ENCODE data around the gene C16orf46. TPM values are rescaled to one million over a fixed set of nuclear protein-coding genes. Genes with fewer than 3 reads are reported as not detected.
A peak's percentile ranks its signal among the peaks of the same experiment; 100 is the strongest.

The C16orf46 gene
- total and polyA plus RNA-seq, 2 of the 13 experiments (the other 11 are each of a cell fraction or from before 2014, with no cell fraction given) = 0.38 to 0.55 TPM

- peak; percentile 62; the same call in 1 of the 2 replicates for TF ChIP-seq IRF2 (CRISPR knock-in tag; IDR thresholded peaks at IDR 0.05)
- no peak for TF ChIP-seq HNF1A (IDR thresholded peaks at IDR 0.05; ENCODE audit: low read depth)
- TF ChIP-seq HNF1A (CRISPR knock-in tag; IDR thresholded peaks at IDR 0.05; ENCODE audit: borderline replicate concordance) = 0 out of 2 replicates have a peak, but pooled peaks have one; percentile 7
- no peak for TF ChIP-seq GZF1 (CRISPR knock-in tag; IDR thresholded peaks at IDR 0.05)
- no peak for TF ChIP-seq MNT (IDR thresholded peaks at IDR 0.05)
- no peak for TF ChIP-seq RARA (CRISPR knock-in tag; IDR thresholded peaks at IDR 0.05)
- no peak for TF ChIP-seq ZNF326 (CRISPR knock-in tag; IDR thresholded peaks at IDR 0.05; ENCODE audit: borderline replicate concordance)
- no peak for TF ChIP-seq YEATS4 (CRISPR knock-in tag; IDR thresholded peaks at IDR 0.05; ENCODE audit: borderline replicate concordance)
- TF ChIP-seq HES4 (CRISPR knock-in tag; IDR thresholded peaks at IDR 0.05; ENCODE audit: borderline replicate concordance) = no peak
- TF ChIP-seq ZNF275 (CRISPR knock-in tag; IDR thresholded peaks at IDR 0.05; ENCODE audit: borderline replicate concordance) = no peak
- TF ChIP-seq TGIF2 (CRISPR knock-in tag; IDR thresholded peaks at IDR 0.05) = peak; percentile 35; the same call in 1 of the 2 replicates
- TF ChIP-seq ATF6 (CRISPR knock-in tag; conservative IDR thresholded peaks at IDR 0.05) = no peak
- peak; percentile 63; the same call in 1 of the 2 replicates for TF ChIP-seq ZSCAN31 (CRISPR knock-in tag; IDR thresholded peaks at IDR 0.05; ENCODE audit: low read depth)
- TF ChIP-seq NFE2 (CRISPR knock-in tag; IDR thresholded peaks at IDR 0.05) = no peak
- TF ChIP-seq HNF4G (IDR thresholded peaks at IDR 0.05; ENCODE audit: borderline replicate concordance, low read depth, low read length) = no peak; the same call in 1 of the 2 replicates
- TF ChIP-seq HNF4G (CRISPR knock-in tag; IDR thresholded peaks at IDR 0.05; ENCODE audit: borderline replicate concordance, low read depth) = no peak
- no peak for TF ChIP-seq GLMP (CRISPR knock-in tag; IDR thresholded peaks at IDR 0.05; ENCODE audit: borderline replicate concordance)
- no peak; the same call in 1 of the 2 replicates for TF ChIP-seq SRY (CRISPR knock-in tag; IDR thresholded peaks at IDR 0.05)
- no peak for TF ChIP-seq ELF1 (CRISPR knock-in tag; IDR thresholded peaks at IDR 0.05)
- peak; percentile 52 for TF ChIP-seq TEAD3 (CRISPR knock-in tag; optimal IDR thresholded peaks at IDR 0.05; ENCODE audit: borderline replicate concordance)
- no peak for TF ChIP-seq HNF4A (CRISPR knock-in tag; IDR thresholded peaks at IDR 0.05)
Observed at GRCh38 chr16:81035398-81035974, 41.6 kb downstream of the C16orf46 start, which contains the start of gene ATMIN (continued).

Data from HepG2 (cell line).